HL-60 (cell line): Measurements from ENCODE around the gene PSAP.

Experiments
- DNase-seq, 2 experiments: peaks; one replicate each; pipeline ENCODE4 v3.0.0-alpha.2; 2010 to 2020; ENCODE audit warnings: low read depth in 1 of 2, low spot score in 1 of 2
- H3K27ac ChIP-seq: fragments of 250-450 bp; sonication (Bioruptor Pico); replicated peaks from 2 replicates; pipeline ENCODE4 v1.5.1; 2020; ENCODE audit warnings: mild to moderate bottlenecking, moderate library complexity
- H3K27me3 ChIP-seq: fragments of 250-450 bp; sonication (Bioruptor Pico); 2 replicates; pipeline ENCODE4 v1.5.1; 2021; ENCODE audit warnings: mild to moderate bottlenecking, moderate library complexity; ENCODE audit not compliant: insufficient read depth, poor library complexity, severe bottlenecking
- H3K4me3 ChIP-seq: replicated peaks from 2 replicates; pipeline ENCODE4 v1.5.1; 2011; ENCODE audit warnings: mild to moderate bottlenecking, control low read depth, low read length; ENCODE audit not compliant: insufficient read depth
- CTCF ChIP-seq: IDR thresholded peaks from one replicate; pipeline ENCODE4 v1.5.1; 2011; ENCODE audit warnings: low read length, control low read depth, inconsistent platforms; ENCODE audit not compliant: insufficient read depth
- GABPA ChIP-seq: IDR thresholded peaks from 2 replicates; pipeline ENCODE4 v1.6.1; 2012; ENCODE audit warnings: low read depth
- POLR2AphosphoS5 ChIP-seq: IDR thresholded peaks from 2 replicates; pipeline ENCODE4 v1.6.1; 2012; ENCODE audit warnings: low read depth
- REST ChIP-seq: IDR thresholded peaks from 2 replicates; pipeline ENCODE4 v1.6.1; 2012; ENCODE audit warnings: low read depth; ENCODE audit not compliant: insufficient replicate concordance
- SPI1 ChIP-seq: IDR thresholded peaks from 2 replicates; pipeline ENCODE4 v1.6.1; 2012; ENCODE audit warnings: low read depth, mild to moderate bottlenecking, borderline replicate concordance

PSAP gene

DNA sequence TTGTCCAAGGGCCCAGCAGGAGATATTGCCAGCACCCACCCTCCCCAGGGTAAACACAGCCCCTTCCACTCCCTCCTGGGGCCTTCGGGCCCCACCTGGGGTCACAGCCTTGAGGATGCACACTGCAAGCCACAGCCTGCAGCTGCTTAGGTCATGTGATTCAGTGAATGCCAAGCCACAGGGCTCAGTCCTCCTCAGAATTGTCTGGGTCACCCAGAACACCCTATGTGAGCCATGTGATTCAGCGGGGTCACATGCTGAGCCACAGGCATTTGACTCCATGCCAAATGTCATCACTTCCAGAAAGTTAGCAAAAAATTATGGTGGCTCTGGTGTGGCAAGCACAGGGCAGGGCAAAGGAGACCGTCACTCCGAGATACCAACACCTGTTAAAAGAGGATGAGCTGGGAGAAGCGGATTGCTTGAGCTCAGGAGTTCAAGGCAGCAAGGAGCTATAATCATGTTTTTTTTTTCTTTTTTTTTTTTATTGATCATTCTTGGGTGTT is 17.2 kb upstream of the PSAP start:
- TF ChIP-seq CTCF (no peak), REST (no peak), SPI1 (no peak), POLR2AphosphoS5 (peak; percentile 48; the same call in 1 of the 2 replicates)
- no peaks in the 10 kb centered on the region for H3K27me3 ChIP-seq
- no peak overlapping the region for H3K4me3 ChIP-seq
- H3K27ac ChIP-seq, result peak overlapping the region; percentile 63
- DNase-seq, result peak in 1 of 2 experiments; percentile 80

DNA sequence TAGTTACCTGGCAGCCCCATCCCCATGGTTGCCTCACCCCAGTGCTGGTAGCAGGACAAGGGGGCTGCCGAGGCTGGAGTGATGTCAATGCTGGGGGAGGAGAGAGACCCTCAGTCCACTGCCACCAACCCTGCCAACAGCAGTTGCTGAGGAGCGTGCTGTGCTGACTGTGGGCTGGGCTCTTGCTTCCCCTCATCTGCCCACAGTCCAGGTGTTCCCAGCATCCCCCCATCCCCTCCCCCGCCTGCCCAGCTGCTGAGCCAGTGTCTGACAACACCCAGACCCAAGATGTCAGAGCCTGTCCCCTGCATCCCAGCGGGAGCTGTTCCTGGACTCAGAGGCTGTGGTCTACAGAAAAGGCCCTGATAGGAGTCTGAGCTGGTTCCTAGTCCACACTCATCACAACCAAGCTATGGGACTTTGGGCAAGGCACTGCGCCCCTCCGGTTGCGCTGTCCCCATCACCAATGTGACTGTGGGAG is 14.6 kb upstream of the PSAP start:
- no peak for DNase-seq
- H3K27ac ChIP-seq, result no peak overlapping the region
- TF ChIP-seq REST, result no peak
- TF ChIP-seq POLR2AphosphoS5, result no peak
- TF ChIP-seq GABPA, result no peak
- no peak for TF ChIP-seq SPI1
- TF ChIP-seq CTCF, result no peak

DNA sequence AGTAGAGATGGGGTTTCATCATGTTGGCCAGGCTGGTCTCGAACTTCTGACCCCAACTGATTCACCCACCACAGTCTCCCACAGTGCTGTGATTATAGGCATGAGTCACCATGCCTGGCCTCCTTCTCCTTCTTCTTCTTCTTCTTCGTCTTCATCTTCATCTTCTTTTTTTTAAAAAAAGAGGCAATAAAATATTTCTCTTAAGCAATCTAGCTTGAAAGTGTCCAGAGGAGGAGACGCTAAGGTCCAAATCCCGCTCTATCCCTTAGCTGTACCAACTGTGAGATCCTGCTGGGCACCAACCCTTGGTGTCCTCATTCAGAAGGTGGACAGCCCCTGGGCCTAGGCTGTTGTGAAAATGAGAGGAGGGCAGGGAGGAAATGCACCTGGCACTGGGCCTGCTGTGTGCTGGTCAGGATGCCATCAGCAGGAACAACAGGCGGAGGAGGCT is 13.9 kb upstream of the PSAP start:
- no peaks in the 10 kb centered on the region for H3K27me3 ChIP-seq
- no peak overlapping the region for H3K27ac ChIP-seq
- TF ChIP-seq SPI1 (no peak), GABPA (no peak)
- no peak overlapping the region for H3K4me3 ChIP-seq
- no peak for DNase-seq

More for the DNA sequence above, 14.6 kb upstream of the PSAP start:
- Histone ChIP-seq H3K27me3 (no peaks in the 10 kb centered on the region), H3K4me3 (no peak overlapping the region)

GRCh38 chr10:71863203-71863602 is 12.2 kb upstream of the PSAP start:
- no peak for TF ChIP-seq GABPA
- no peak for TF ChIP-seq CTCF
- no peak for TF ChIP-seq REST
- no peak for TF ChIP-seq SPI1
- no peak for TF ChIP-seq POLR2AphosphoS5
- DNase-seq, result no peak
- Histone ChIP-seq H3K27ac (no peak overlapping the region), H3K4me3 (no peak overlapping the region), H3K27me3 (no peaks in the 10 kb centered on the region)
